ENCODE results near the gene BPTF. TPM values are rescaled to one million over a fixed set of nuclear protein-coding genes. Genes with fewer than 3 reads are reported as not detected.

Gene BPTF
- total and polyA plus RNA-seq, 2 of the 13 experiments (the other 11 are each of a cell fraction or from before 2014, with no cell fraction given): 43.5 to 66.1 TPM

GRCh38 chr17:67836205-67836987, 11.1 kb downstream of the BPTF start (continued):
- TF ChIP-seq, protein P1, sequence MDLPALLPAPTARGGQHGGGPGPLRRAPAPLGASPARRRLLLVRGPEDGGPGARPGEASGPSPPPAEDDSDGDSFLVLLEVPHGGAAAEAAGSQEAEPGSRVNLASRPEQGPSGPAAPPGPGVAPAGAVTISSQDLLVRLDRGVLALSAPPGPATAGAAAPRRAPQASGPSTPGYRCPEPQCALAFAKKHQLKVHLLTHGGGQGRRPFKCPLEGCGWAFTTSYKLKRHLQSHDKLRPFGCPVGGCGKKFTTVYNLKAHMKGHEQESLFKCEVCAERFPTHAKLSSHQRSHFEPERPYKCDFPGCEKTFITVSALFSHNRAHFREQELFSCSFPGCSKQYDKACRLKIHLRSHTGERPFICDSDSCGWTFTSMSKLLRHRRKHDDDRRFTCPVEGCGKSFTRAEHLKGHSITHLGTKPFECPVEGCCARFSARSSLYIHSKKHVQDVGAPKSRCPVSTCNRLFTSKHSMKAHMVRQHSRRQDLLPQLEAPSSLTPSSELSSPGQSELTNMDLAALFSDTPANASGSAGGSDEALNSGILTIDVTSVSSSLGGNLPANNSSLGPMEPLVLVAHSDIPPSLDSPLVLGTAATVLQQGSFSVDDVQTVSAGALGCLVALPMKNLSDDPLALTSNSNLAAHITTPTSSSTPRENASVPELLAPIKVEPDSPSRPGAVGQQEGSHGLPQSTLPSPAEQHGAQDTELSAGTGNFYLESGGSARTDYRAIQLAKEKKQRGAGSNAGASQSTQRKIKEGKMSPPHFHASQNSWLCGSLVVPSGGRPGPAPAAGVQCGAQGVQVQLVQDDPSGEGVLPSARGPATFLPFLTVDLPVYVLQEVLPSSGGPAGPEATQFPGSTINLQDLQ (CRISPR knock-in tag; IDR thresholded peaks at IDR 0.05): no peak
- TF ChIP-seq, protein P2, sequence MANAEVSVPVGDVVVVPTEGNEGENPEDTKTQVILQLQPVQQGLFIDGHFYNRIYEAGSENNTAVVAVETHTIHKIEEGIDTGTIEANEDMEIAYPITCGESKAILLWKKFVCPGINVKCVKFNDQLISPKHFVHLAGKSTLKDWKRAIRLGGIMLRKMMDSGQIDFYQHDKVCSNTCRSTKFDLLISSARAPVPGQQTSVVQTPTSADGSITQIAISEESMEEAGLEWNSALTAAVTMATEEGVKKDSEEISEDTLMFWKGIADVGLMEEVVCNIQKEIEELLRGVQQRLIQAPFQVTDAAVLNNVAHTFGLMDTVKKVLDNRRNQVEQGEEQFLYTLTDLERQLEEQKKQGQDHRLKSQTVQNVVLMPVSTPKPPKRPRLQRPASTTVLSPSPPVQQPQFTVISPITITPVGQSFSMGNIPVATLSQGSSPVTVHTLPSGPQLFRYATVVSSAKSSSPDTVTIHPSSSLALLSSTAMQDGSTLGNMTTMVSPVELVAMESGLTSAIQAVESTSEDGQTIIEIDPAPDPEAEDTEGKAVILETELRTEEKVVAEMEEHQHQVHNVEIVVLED (CRISPR knock-in tag; IDR thresholded peaks at IDR 0.05; ENCODE audit: borderline replicate concordance): no peak
- TF ChIP-seq ZNF598 (CRISPR knock-in tag; IDR thresholded peaks at IDR 0.05; ENCODE audit: borderline replicate concordance): no peak
- TF ChIP-seq ZNF549 (CRISPR knock-in tag; IDR thresholded peaks at IDR 0.05): no peak
- TF ChIP-seq ZNF879 (CRISPR knock-in tag; IDR thresholded peaks at IDR 0.05): no peak
- TF ChIP-seq ZNF747 (CRISPR knock-in tag; IDR thresholded peaks at IDR 0.05; ENCODE audit: borderline replicate concordance): no peak
- no peak for TF ChIP-seq THAP8 (CRISPR knock-in tag; IDR thresholded peaks at IDR 0.05; ENCODE audit: borderline replicate concordance)
- TF ChIP-seq ZNF318 (CRISPR knock-in tag; IDR thresholded peaks at IDR 0.05): no peak
- no peak for TF ChIP-seq ZSCAN29 (CRISPR knock-in tag; conservative IDR thresholded peaks at IDR 0.05)

Measured in HepG2 (cell line).